Endometrium (tissue), 2 donors: Measurements from ENCODE around the gene IWS1.
A peak's percentile ranks its signal among the peaks of the same experiment; 100 is the strongest.

Source experiments
- FAIRE-seq: peaks from 2 replicates; lab custom pipeline; 2012; peaks lifted over from hg19 to GRCh38; lab: Jason Lieb, UNC
- donor health status: control.
- donor health status: control.

The IWS1 gene

GRCh38 chr2:127490283-127490682 is 36.0 kb downstream of the IWS1 start:
- no peak for FAIRE-seq

- FAIRE-seq = no peak
These were observed 39.8 kb downstream of the IWS1 start for GRCh38 chr2:127486247-127487058.

- FAIRE-seq = no peak
These were observed 40.6 kb downstream of the IWS1 start for GRCh38 chr2:127485694-127486071.

GRCh38 chr2:127485051-127485693 is 41.1 kb downstream of the IWS1 start:
- no peak for FAIRE-seq

- FAIRE-seq = no peak
These were observed 44.3 kb downstream of the IWS1 start for GRCh38 chr2:127482031-127482430.

GRCh38 chr2:127479866-127480743 is 46.2 kb downstream of the IWS1 start:
- FAIRE-seq = no peak

- peak; percentile 81 for FAIRE-seq
These were observed 47.0 kb downstream of the IWS1 start for GRCh38 chr2:127479219-127479825.

- FAIRE-seq = no peak
These were observed 50.5 kb downstream of the IWS1 start for GRCh38 chr2:127475788-127476187.

GRCh38 chr2:127472268-127472667 is 54.0 kb downstream of the IWS1 start:
- FAIRE-seq = no peak

- no peak for FAIRE-seq
These were observed 54.9 kb downstream of the IWS1 start for GRCh38 chr2:127471286-127471988.

- no peak for FAIRE-seq
These were observed 56.3 kb downstream of the IWS1 start for GRCh38 chr2:127469974-127470373.

- no peak for FAIRE-seq
These were observed 57.2 kb downstream of the IWS1 start for GRCh38 chr2:127469051-127469450.

- FAIRE-seq = no peak
These were observed 61.0 kb downstream of the IWS1 start for GRCh38 chr2:127465258-127465657.

GRCh38 chr2:127464470-127465257 is 61.6 kb downstream of the IWS1 start:
- no peak for FAIRE-seq

- FAIRE-seq = no peak
These were observed 62.9 kb downstream of the IWS1 start for GRCh38 chr2:127463155-127463991.

- no peak for FAIRE-seq
These were observed 63.8 kb downstream of the IWS1 start for GRCh38 chr2:127462461-127462860.

- FAIRE-seq = no peak
These were observed 69.3 kb downstream of the IWS1 start for GRCh38 chr2:127456960-127457359.

GRCh38 chr2:127455566-127456493 is 70.5 kb downstream of the IWS1 start:
- no peak for FAIRE-seq
